HG02943 (cell line): ENCODE measurements around the gene ING3.

ENCODE experiments used
- ATAC-seq: cut with Tn5 transposase; IDR thresholded peaks from one replicate; pipeline ENCODE4 v1.9.1; 2021; ENCODE audit warnings: mild to moderate bottlenecking, low read depth, moderate library complexity; ENCODE audit not compliant: unreplicated experiment

Gene ING3

GRCh38 chr7:121020989-121021969, 70.7 kb downstream of the ING3 start:
- no peak for ATAC-seq

DNA sequence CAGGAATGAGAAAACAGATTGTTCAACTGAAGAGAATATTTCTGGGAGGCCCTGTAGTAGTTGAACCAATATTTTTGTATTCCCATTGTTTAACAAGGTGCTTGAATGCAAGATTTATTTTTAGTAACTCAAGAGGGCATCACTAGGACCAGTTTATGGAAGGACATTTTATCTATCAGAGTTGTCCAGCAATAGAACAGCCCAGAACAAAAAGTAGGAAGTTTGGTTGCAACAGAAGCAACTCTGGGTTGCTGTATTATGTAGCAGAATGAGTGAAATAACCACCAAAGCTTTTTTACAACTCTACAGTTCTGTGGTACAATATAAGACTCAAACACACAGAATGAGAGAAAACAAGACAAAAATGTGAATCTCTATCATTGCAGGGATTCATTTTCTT, 72.6 kb downstream of the ING3 start:
- ATAC-seq: no peak

GRCh38 chr7:121023683-121024511, 73.3 kb downstream of the ING3 start:
- ATAC-seq: no peak

DNA sequence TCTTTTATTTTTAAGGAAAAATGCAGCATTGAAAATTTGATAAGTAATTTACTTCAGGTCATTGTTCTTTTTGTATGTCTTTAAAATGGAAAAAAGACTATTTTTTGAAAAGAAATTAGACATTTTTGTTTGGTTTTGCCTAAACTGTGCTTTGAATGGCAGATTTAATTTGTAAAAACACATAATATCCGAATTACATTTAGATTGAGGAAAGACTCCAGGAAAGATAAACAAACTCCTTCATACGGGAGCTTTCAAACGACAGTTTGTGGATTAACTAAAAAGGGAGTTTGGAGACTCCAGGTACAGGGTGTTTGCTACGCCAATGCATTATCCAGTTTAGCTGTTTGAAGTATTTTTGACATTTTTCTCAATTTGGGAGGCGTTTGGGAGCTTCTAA, 74.0 kb downstream of the ING3 start:
- no peak for ATAC-seq

GRCh38 chr7:121026159-121026558, 75.6 kb downstream of the ING3 start:
- ATAC-seq: no peak

GRCh38 chr7:121026577-121027111, 76.1 kb downstream of the ING3 start:
- no peak for ATAC-seq
